Subcutaneous abdominal adipose tissue (tissue), 5 donors: Measurements from ENCODE around the gene PLCXD3.

Experiments
- H3K27ac ChIP-seq: one replicate; pipeline ENCODE4 v1.7.0; 2013; ENCODE audit warnings: low read depth, mild to moderate bottlenecking, inconsistent platforms, low read length, moderate library complexity
- H3K27me3 ChIP-seq, 5 donors: one replicate each; pipeline ENCODE4 v1.7.0; 2013; ENCODE audit warnings: low read length in 5 of 5, inconsistent platforms in 1 of 5; ENCODE audit not compliant: control insufficient read depth in 5 of 5, insufficient read depth in 4 of 5
- H3K36me3 ChIP-seq, 5 donors: one replicate each; pipeline ENCODE4 v1.7.0; 2013; ENCODE audit warnings: low read length in 5 of 5; ENCODE audit not compliant: control insufficient read depth in 5 of 5, insufficient read depth in 5 of 5
- H3K4me1 ChIP-seq, 5 donors: one replicate each; pipeline ENCODE4 v1.7.0; 2013; ENCODE audit warnings: low read length in 5 of 5, mild to moderate bottlenecking in 3 of 5, moderate library complexity in 1 of 5; ENCODE audit not compliant: control insufficient read depth in 5 of 5, insufficient read depth in 5 of 5
- H3K4me3 ChIP-seq, 5 donors: one replicate each; pipeline ENCODE4 v1.7.0; 2013; ENCODE audit warnings: low read length in 5 of 5, low read depth in 1 of 5
- H3K9ac ChIP-seq, 5 donors: one replicate each; pipeline ENCODE4 v1.7.0; 2013; ENCODE audit warnings: low read length in 5 of 5, mild to moderate bottlenecking in 4 of 5, moderate library complexity in 3 of 5
- H3K9me3 ChIP-seq, 5 donors: one replicate each; pipeline ENCODE4 v1.7.0; 2013; ENCODE audit warnings: low read length in 5 of 5; ENCODE audit not compliant: control insufficient read depth in 5 of 5
- donor health status: healthy.
- donor health status: healthy.
- donor health status: healthy.
- donor health status: healthy.
- donor health status: healthy.

Gene PLCXD3

DNA sequence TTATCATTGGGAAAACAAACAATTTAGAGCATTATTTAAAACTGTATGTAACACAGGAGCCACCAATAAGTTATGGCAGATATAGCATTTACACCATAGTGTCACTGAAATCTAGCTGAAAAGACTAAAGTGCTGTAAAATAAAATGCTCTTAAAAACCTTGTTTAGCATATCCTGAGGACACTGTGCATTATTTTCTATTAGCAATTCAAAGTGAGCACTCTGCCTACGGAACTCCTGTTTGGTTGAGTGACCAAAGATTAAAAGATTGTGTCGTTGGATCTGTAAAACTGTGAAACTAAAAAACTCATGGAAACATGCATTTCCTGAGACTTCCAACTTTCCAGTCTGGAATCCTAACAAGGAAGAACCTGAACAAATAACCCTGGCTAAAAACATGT, 201.1 kb downstream of the PLCXD3 start:
- no peak overlapping the region for H3K4me3 ChIP-seq
- no peaks in the 10 kb centered on the region for H3K36me3 ChIP-seq
- no peaks in the 10 kb centered on the region for H3K9me3 ChIP-seq
- no peak overlapping the region for H3K27ac ChIP-seq
- no peaks in the 10 kb centered on the region for H3K4me1 ChIP-seq
- no peak overlapping the region for H3K9ac ChIP-seq
- no peaks in the 10 kb centered on the region for H3K27me3 ChIP-seq

DNA sequence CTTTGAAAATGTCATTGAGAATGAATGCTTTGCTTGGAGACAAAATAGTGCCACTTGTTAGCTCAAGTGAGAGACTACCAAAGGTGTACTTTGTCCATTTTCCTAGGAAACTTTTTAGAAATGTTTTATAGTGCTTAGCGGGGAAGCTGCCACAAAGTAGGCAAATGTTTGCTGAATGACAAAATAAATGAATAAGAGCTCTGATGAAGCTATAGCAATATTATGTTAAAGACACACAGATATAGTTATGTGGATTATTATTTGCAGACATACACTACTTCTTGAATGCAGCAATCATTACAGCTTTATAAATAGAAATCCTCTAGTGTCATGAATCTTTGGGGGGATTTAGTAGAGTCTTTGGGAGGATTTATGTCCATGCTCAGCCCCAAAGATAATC, 204.4 kb downstream of the PLCXD3 start:
- H3K4me1 ChIP-seq = no peaks in the 10 kb centered on the region
- H3K4me3 ChIP-seq = no peak overlapping the region
- H3K9ac ChIP-seq = no peak overlapping the region
- H3K27me3 ChIP-seq = no peaks in the 10 kb centered on the region
- no peak overlapping the region for H3K27ac ChIP-seq
- H3K9me3 ChIP-seq = no peaks in the 10 kb centered on the region
- H3K36me3 ChIP-seq = no peaks in the 10 kb centered on the region

DNA sequence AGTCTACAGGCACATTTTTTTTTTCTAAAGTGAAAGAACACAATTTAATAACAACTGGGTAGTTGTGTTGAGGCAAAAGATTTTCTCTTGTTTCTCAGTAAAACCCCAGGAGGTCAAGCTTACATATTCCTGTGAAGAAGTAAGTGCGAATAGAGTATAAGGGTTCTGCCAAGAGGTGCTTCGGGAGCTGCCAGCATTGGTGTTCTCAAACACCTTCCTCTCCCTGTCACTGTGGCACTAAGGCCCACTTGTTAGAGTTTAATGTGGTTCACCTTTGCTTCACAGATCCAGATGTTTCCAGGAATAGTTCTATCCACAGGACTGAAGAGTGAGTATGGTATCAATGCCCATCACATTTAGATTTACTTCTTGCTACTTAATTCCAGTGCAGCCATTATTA, 205.3 kb downstream of the PLCXD3 start:
- Histone ChIP-seq H3K9me3 (no peaks in the 10 kb centered on the region), H3K9ac (no peak overlapping the region), H3K4me3 (no peak overlapping the region)

DNA sequence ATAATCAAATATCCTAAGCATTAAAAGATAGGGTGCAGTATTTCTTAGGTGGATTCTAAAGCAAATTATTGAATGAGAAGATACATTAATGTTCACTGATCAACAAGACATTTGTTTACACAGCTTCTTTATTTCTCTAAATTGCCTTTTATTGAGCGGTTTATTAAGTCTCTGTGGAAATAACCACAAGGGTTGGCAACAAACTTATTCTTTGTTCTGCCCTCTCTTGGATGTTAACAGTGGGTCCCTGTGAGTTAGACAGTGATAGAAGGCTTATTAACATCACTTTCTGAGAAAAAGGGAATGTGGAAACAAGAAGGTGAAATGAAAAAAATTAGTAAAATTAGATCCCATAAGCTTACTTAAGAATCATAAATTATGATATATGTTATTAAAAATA, 214.3 kb downstream of the PLCXD3 start:
- no peaks in the 10 kb centered on the region for H3K9me3 ChIP-seq
- H3K9ac ChIP-seq = no peak overlapping the region
- no peaks in the 10 kb centered on the region for H3K36me3 ChIP-seq
- no peaks in the 10 kb centered on the region for H3K4me1 ChIP-seq
- no peak overlapping the region for H3K4me3 ChIP-seq
- no peak overlapping the region for H3K27ac ChIP-seq
- no peaks in the 10 kb centered on the region for H3K27me3 ChIP-seq

More for the DNA sequence above, 205.3 kb downstream of the PLCXD3 start:
- H3K27me3 ChIP-seq = no peaks in the 10 kb centered on the region
- no peaks in the 10 kb centered on the region for H3K4me1 ChIP-seq
- H3K27ac ChIP-seq = no peak overlapping the region
- H3K36me3 ChIP-seq = no peaks in the 10 kb centered on the region

DNA sequence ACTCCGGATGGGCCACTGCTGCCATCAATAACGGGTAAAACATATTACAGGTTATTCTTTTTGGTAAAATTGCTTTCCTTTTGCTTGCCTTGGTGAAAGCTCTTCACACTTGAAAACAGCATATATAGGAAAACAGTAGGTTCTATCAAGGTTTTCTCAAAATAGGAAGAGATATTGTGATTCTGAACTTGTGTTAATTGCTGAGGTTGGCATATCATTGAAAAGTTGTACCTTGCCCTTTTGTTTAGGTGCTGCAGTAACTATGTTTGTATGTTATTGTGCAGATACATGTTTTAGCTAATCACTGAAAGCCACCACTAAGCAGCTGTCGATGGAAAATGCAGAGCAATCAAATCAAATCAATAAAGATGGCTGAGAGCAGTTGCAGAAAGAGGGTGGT, 219.1 kb downstream of the PLCXD3 start:
- no peaks in the 10 kb centered on the region for H3K27me3 ChIP-seq
- no peaks in the 10 kb centered on the region for H3K4me1 ChIP-seq
- H3K4me3 ChIP-seq = no peak overlapping the region
- no peak overlapping the region for H3K27ac ChIP-seq
- no peak overlapping the region for H3K9ac ChIP-seq
- H3K36me3 ChIP-seq = no peaks in the 10 kb centered on the region
- no peaks in the 10 kb centered on the region for H3K9me3 ChIP-seq

DNA sequence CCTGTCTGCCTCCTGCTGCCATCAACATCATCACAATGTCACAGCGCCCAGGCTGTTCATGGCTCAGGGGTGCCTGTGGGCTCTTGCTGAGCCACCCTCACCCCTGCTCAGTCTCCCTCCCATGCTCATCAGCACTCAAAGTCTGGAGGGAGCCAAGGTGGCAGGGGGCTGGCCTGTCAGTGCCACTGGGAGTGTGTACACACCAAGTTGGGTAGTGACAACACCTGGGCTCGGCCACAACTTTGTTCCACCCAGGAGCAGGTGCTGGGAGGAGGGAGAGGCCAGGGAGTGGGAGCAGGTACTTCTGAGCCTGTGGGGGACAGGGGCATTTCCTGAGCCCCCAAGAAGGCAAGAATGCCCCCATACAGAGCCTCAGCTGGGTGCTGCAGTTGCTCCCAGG, 219.6 kb downstream of the PLCXD3 start:
- Histone ChIP-seq H3K9ac (no peak overlapping the region), H3K36me3 (no peaks in the 10 kb centered on the region), H3K4me1 (no peaks in the 10 kb centered on the region), H3K27me3 (no peaks in the 10 kb centered on the region), H3K4me3 (no peak overlapping the region), H3K9me3 (no peaks in the 10 kb centered on the region), H3K27ac (no peak overlapping the region)

DNA sequence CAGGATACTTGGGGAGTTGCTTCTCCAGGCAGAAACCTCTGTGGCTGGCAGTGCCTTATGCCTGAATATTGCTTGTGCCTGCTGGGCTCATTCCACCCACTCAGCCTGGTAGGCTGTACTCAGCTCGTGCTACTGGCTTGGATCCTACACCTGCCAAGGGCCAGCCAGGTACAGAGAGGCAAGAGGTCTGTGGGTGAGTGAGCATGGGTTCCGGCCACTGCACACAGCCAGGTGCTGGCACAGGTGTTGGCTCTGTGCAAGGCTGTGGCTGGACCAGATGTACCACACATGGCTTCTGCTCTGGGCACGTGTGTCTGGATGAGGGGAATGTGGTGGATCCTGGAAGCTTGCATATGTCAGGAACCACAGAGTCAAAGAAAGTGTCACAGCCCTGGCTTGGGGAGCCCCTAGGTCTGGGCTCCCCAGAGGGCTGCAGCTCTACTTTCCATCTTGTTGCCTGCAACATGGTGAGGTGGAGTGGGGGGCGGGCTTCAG, 220.4 kb downstream of the PLCXD3 start:
- H3K9me3 ChIP-seq = no peaks in the 10 kb centered on the region
- H3K4me1 ChIP-seq = no peaks in the 10 kb centered on the region
- no peak overlapping the region for H3K4me3 ChIP-seq
- H3K36me3 ChIP-seq = no peaks in the 10 kb centered on the region
- H3K27me3 ChIP-seq = no peaks in the 10 kb centered on the region
- no peak overlapping the region for H3K9ac ChIP-seq
- H3K27ac ChIP-seq = no peak overlapping the region

DNA sequence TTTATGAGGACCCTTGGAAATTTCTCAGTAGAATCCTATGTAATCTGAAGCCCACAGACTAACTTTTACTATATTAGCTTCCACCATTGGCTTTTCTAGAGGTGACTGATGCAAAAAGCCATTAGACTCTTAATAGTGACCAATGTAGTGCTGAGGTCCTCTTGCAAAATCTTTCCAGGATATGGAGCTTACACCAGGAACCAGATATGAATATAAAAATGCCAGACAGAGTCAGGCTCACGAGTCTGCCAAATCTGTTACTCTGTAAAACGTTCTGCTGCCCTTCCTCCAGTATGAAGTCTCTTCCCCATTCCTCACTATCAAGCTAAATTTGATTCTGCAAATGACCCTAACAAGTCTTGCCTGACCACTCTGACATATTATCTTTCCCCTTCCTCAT, 223.7 kb downstream of the PLCXD3 start:
- Histone ChIP-seq H3K36me3 (no peaks in the 10 kb centered on the region), H3K9ac (no peak overlapping the region), H3K27me3 (no peaks in the 10 kb centered on the region), H3K4me3 (no peak overlapping the region), H3K27ac (no peak overlapping the region), H3K9me3 (no peaks in the 10 kb centered on the region), H3K4me1 (no peaks in the 10 kb centered on the region)

DNA sequence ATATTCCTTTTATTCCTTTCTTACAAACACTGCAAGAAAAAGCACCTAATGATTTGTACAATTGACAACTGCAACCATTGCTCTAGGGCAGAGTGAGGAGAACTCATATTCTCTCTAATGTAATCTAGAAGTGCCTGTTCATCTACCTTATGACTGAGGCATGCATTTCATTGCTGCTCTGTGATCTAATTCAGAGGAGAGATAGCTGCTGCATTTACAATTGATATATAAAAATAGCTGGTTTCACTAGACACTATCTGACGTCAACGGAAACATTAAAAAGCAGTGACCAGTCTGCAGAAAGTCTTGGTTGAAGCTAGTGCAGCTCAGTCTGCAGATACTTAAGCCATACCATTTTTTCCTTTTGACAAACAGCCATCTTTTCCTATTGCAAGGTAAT, 224.2 kb downstream of the PLCXD3 start:
- H3K9ac ChIP-seq = no peak overlapping the region
- no peaks in the 10 kb centered on the region for H3K27me3 ChIP-seq
- no peaks in the 10 kb centered on the region for H3K4me1 ChIP-seq
- no peak overlapping the region for H3K27ac ChIP-seq
- no peaks in the 10 kb centered on the region for H3K36me3 ChIP-seq
- no peaks in the 10 kb centered on the region for H3K9me3 ChIP-seq
- no peak overlapping the region for H3K4me3 ChIP-seq

DNA sequence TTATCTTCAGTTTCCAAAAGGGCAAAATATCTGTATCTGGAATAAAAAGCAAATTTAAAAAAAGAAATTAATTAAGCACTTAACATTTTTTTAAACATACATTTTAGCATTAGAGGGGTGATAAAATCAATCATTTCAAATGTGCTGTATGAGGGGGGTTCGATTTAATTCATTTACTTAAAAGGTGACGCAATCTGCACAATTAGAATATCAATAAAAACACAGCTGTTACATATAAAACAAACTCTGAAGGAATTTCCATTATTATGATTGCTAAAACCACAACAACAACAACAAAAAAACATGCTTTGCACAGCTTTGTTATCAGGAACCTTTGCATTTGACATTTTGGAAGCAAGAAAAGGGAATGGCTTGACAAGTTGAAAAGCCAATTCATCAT, 225.5 kb downstream of the PLCXD3 start:
- Histone ChIP-seq H3K27ac (no peak overlapping the region), H3K4me1 (no peaks in the 10 kb centered on the region), H3K9ac (no peak overlapping the region), H3K27me3 (no peaks in the 10 kb centered on the region), H3K9me3 (no peaks in the 10 kb centered on the region), H3K4me3 (no peak overlapping the region), H3K36me3 (no peaks in the 10 kb centered on the region)

DNA sequence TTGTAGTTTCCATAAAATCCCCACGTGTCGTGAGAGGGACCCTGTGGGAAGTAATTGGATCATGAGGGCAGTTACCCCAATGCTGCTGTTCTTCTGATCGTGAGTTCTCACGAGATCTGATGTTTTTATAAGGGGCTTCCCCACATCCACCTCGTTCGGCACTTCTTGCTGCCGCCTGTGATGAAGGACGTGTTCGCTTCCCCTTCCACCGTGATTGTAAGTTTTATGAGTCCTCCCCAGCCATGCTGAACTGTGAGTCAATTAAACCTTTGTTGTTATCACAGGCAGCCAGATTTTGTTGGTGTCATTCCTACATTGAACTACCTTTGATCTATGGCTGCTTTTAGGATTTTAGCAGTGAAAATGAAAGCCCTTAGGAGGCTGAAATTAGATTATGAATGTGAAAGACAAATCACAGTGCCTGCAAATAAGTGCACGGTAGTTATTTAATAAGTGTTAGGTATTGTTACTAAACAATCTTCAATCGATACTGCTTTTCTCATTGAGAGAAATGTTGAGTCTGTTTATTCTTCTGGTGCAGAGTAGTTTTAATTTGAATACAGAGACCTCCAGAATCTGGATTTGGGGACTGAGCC, 229.1 kb downstream of the PLCXD3 start:
- Histone ChIP-seq H3K9me3 (no peaks in the 10 kb centered on the region), H3K36me3 (no peaks in the 10 kb centered on the region), H3K4me3 (no peak overlapping the region), H3K9ac (no peak overlapping the region), H3K27ac (no peak overlapping the region), H3K27me3 (no peaks in the 10 kb centered on the region), H3K4me1 (peaks cover 0 to 4% (median 0%) of the 10 kb centered on the region in 5 donors)
